ENCODE data around the gene SYNJ2. TPM values are rescaled to one million over a fixed set of nuclear protein-coding genes. Genes with fewer than 3 reads are reported as not detected.

Gene SYNJ2
- total RNA-seq, 1 experiment from 2014 or later: 70.0 TPM

DNA sequence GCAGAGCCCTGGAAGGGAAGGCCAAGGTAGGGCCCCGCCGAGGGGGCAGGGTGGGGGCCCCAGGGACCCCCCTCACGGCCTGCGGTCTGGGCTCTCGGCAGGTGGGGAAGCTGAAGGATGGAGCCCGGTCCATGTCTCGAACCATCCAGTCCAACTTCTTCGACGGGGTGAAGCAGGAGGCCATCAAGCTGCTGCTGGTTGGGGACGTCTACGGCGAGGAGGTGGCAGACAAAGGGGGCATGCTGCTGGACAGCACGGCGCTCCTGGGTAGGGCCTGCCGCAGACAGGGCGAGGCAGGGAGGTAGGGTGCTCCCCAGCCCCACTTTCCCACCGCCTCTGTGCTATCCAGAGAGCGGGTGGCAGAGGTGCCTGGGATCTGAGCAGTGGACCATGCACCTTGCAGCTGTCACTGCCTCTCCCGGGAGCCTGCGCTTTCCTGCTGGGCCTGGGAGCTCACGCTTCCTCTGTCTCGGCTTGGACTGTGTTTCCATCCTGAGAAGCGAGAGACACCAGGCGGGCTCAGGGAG lies 83.1 kb downstream of the SYNJ2 start:
- CTCF ChIA-PET: no interaction called here
- POLR2A ChIA-PET: no interaction called here
- Histone ChIP-seq H3K9me3 (ENCODE audit: control insufficient read depth, insufficient read depth, low read depth, low read length) (no peaks in the 10 kb centered on the region), H3K36me3 (ENCODE audit: control insufficient read depth, insufficient read depth, low read length) (peaks cover 5% of the 10 kb centered on the region), H3K27ac (ENCODE audit: low read length) (no peak overlapping the region), H3K4me1 (ENCODE audit: control insufficient read depth, insufficient read depth, low read length) (peaks cover 32% of the 10 kb centered on the region), H3K4me3 (ENCODE audit: low read depth in 2 of 2, low read length in 2 of 2) (no peak overlapping the region), H3K27me3 (ENCODE audit: control insufficient read depth, insufficient read depth, low read length) (no peaks in the 10 kb centered on the region)
- no TSS peak for BruUV-seq (replicated peaks)
- in situ Hi-C loops (cut with HindIII; ENCODE audit: low pct_unique_long_range_greater_than_20kb, low sequenced_read_pairs): no loop called here
- DNase-seq (ENCODE audit: low read depth, low spot score) (no peak), ATAC-seq (no peak)
- intact Hi-C loops (cut with micrococcal nuclease; ENCODE audit: unreplicated experiment): no loop called here
- TF ChIP-seq TCF7L2 (IDR thresholded peaks at IDR 0.05; ENCODE audit: low read depth, low read length) (no peak), POLR2AphosphoS5 (IDR thresholded peaks at IDR 0.05; ENCODE audit: low read depth, low read length) (no peak), SIN3A (IDR thresholded peaks at IDR 0.05; ENCODE audit: borderline replicate concordance, insufficient read depth, low read depth, low read length) (no peak), CTCF (IDR thresholded peaks at IDR 0.05) (no peak)
- TF ChIP-seq, protein P1, sequence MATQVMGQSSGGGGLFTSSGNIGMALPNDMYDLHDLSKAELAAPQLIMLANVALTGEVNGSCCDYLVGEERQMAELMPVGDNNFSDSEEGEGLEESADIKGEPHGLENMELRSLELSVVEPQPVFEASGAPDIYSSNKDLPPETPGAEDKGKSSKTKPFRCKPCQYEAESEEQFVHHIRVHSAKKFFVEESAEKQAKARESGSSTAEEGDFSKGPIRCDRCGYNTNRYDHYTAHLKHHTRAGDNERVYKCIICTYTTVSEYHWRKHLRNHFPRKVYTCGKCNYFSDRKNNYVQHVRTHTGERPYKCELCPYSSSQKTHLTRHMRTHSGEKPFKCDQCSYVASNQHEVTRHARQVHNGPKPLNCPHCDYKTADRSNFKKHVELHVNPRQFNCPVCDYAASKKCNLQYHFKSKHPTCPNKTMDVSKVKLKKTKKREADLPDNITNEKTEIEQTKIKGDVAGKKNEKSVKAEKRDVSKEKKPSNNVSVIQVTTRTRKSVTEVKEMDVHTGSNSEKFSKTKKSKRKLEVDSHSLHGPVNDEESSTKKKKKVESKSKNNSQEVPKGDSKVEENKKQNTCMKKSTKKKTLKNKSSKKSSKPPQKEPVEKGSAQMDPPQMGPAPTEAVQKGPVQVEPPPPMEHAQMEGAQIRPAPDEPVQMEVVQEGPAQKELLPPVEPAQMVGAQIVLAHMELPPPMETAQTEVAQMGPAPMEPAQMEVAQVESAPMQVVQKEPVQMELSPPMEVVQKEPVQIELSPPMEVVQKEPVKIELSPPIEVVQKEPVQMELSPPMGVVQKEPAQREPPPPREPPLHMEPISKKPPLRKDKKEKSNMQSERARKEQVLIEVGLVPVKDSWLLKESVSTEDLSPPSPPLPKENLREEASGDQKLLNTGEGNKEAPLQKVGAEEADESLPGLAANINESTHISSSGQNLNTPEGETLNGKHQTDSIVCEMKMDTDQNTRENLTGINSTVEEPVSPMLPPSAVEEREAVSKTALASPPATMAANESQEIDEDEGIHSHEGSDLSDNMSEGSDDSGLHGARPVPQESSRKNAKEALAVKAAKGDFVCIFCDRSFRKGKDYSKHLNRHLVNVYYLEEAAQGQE (IDR thresholded peaks at IDR 0.05; ENCODE audit: insufficient read depth in 1 of 2, low read depth in 2 of 2, low read length in 1 of 2): no peak

DNA sequence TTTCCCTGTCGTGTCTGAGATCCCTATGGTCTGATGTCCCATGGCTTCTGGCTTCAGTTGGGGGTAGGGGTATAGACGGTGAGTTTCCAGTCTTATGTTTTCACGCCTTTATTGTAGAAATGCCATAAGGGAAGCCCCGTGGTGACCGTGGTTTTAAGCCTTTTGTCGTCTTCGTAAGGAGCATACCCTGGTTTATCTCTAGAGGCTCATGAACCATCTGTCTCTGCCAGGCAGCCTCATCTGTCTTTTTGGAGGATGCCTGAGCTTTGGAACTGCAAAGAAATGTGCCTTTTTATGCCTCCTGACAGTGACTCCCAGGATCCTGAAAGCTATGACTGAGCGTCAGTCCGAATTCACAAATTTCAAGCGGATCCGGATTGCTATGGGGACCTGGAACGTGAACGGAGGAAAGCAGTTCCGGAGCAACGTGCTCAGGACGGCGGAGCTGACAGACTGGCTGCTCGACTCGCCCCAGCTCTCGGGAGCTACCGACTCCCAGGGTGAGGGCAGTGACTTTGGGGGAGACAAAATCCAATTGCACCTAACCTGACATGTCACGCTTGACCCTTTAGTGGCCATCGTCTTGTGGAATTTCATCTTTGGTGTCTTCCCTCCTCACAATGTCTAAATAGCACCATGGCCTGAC lies 84.6 kb downstream of the SYNJ2 start:
- ChIA-PET CTCF (interaction anchor here (0.6 kb wide), 1 partner anchor 43 kb away, joined by 9 read pairs; no protein-coding TSS in a partner anchor), POLR2A (no interaction called here)
- BruUV-seq (replicated peaks): no TSS peak
- Histone ChIP-seq H3K9me3 (ENCODE audit: control insufficient read depth, insufficient read depth, low read depth, low read length) (no peaks in the 10 kb centered on the region), H3K4me1 (ENCODE audit: control insufficient read depth, insufficient read depth, low read length) (peaks cover 29% of the 10 kb centered on the region), H3K27me3 (ENCODE audit: control insufficient read depth, insufficient read depth, low read length) (no peaks in the 10 kb centered on the region), H3K36me3 (ENCODE audit: control insufficient read depth, insufficient read depth, low read length) (peaks cover 8% of the 10 kb centered on the region), H3K27ac (ENCODE audit: low read length) (no peak overlapping the region; the same call in 1 of the 2 replicates), H3K4me3 (ENCODE audit: low read depth in 2 of 2, low read length in 2 of 2) (no peak overlapping the region)
- in situ Hi-C loops (cut with HindIII; ENCODE audit: low pct_unique_long_range_greater_than_20kb, low sequenced_read_pairs): no loop called here
- no peak for ATAC-seq
- no peak for DNase-seq (ENCODE audit: low read depth, low spot score)
- TF ChIP-seq CTCF (IDR thresholded peaks at IDR 0.05) (no peak), SIN3A (IDR thresholded peaks at IDR 0.05; ENCODE audit: borderline replicate concordance, insufficient read depth, low read depth, low read length) (no peak), TCF7L2 (IDR thresholded peaks at IDR 0.05; ENCODE audit: low read depth, low read length) (no peak), POLR2AphosphoS5 (IDR thresholded peaks at IDR 0.05; ENCODE audit: low read depth, low read length) (no peak)
- TF ChIP-seq, protein P1 (IDR thresholded peaks at IDR 0.05; ENCODE audit: insufficient read depth in 1 of 2, low read depth in 2 of 2, low read length in 1 of 2): no peak
- intact Hi-C loops (cut with micrococcal nuclease; ENCODE audit: unreplicated experiment): no loop called here
